HepG2 (cell line): ENCODE measurements around the gene PSMD5. TPM values are rescaled to one million over a fixed set of nuclear protein-coding genes. Genes with fewer than 3 reads are reported as not detected.

Experiments
- AKAP8 ChIP-seq: sonication (generic); formaldehyde crosslinking; IDR thresholded peaks from 2 replicates; pipeline ENCODE4 v1.5.1; 2020; ENCODE audit warnings: mild to moderate bottlenecking, missing genetic modification reagents
- BRD4 ChIP-seq: sonication (generic); formaldehyde crosslinking; IDR thresholded peaks from 2 replicates; pipeline ENCODE4 v1.4.0; 2020; ENCODE audit warnings: missing genetic modification reagents
- CREB3 ChIP-seq: sonication (generic); formaldehyde crosslinking; IDR thresholded peaks from 2 replicates; pipeline ENCODE4 v1.5.0; 2020; ENCODE audit warnings: missing genetic modification reagents
- HIVEP1 ChIP-seq: sonication (generic); formaldehyde crosslinking; IDR thresholded peaks from 2 replicates; pipeline ENCODE4 v1.4.0; 2020; ENCODE audit warnings: mild to moderate bottlenecking, missing genetic modification reagents
- KAT7 ChIP-seq: IDR thresholded peaks from 2 replicates; pipeline ENCODE4 v1.6.1; 2018; ENCODE audit warnings: borderline replicate concordance, missing compliant biosample characterization
- MAFF ChIP-seq: IDR thresholded peaks from 2 replicates; pipeline ENCODE4 v1.6.1; 2011; ENCODE audit warnings: low read depth, low read length, improper control_type of control experiment
- PHF21A ChIP-seq: sonication (generic); formaldehyde crosslinking; IDR thresholded peaks from 2 replicates; pipeline ENCODE4 v1.5.0; 2020; ENCODE audit warnings: mild to moderate bottlenecking, missing genetic modification reagents
- RBM22 ChIP-seq: fragments of 200-400 bp; formaldehyde crosslinking; optimal IDR thresholded peaks from 2 replicates; pipeline ENCODE3; 2017; ENCODE audit warnings: mild to moderate bottlenecking, low read length, moderate library complexity
- RORA ChIP-seq: sonication (generic); formaldehyde crosslinking; IDR thresholded peaks from 2 replicates; pipeline ENCODE4 v1.5.0; 2020; ENCODE audit warnings: mild to moderate bottlenecking, missing genetic modification reagents, moderate library complexity
- SMC3 ChIP-seq: IDR thresholded peaks from 2 replicates; pipeline ENCODE4 v1.6.1; 2011; ENCODE audit warnings: low read length, improper control_type of control experiment
- TCF7 ChIP-seq: sonication (generic); IDR thresholded peaks from 2 replicates; pipeline ENCODE4 v1.6.1; 2016; ENCODE audit warnings: antibody characterized with exemption, low read depth
- TGIF2 ChIP-seq: IDR thresholded peaks from 2 replicates; pipeline ENCODE4 v1.6.1; 2016; ENCODE audit warnings: control low read depth, missing compliant biosample characterization
- YEATS4 ChIP-seq: sonication (generic); formaldehyde crosslinking; IDR thresholded peaks from 2 replicates; pipeline ENCODE4 v1.4.0; 2020; ENCODE audit warnings: missing genetic modification reagents, borderline replicate concordance
- ZC3H13 ChIP-seq: sonication (generic); formaldehyde crosslinking; IDR thresholded peaks from 2 replicates; pipeline ENCODE4 v1.8.1; 2023; ENCODE audit warnings: mild to moderate bottlenecking, missing genetic modification reagents, moderate library complexity
- ZNF276 ChIP-seq: sonication (generic); formaldehyde crosslinking; IDR thresholded peaks from 2 replicates; pipeline ENCODE4 v1.4.0; 2020; ENCODE audit warnings: mild to moderate bottlenecking, low read depth, missing genetic modification reagents
- ZNF337 ChIP-seq: sonication (generic); formaldehyde crosslinking; IDR thresholded peaks from 2 replicates; pipeline ENCODE4 v1.5.1; 2020; ENCODE audit warnings: missing genetic modification reagents, low read depth, mild to moderate bottlenecking, borderline replicate concordance
- ZNF790 ChIP-seq: sonication (generic); formaldehyde crosslinking; IDR thresholded peaks from 2 replicates; pipeline ENCODE4 v1.8.0; 2022; ENCODE audit warnings: missing genetic modification reagents, mild to moderate bottlenecking, borderline replicate concordance
- polyA plus RNA-seq, 8 experiments: library from polyadenylated mRNA; depleted of rRNA in 3 of 8; stranded (reverse) in 7 of 8; unstranded in 1 of 8; fragments of >200 nt; fragmentation: Illumina TruSeq in 4 of 8; extraction: Trizol in 4 of 8; gene quantifications; 2 replicates each; pipeline versions ENCODE4 v1.2.1 to v1.2.3, GENCODE V29; 2011 to 2016; ENCODE audit warnings: low read depth in 4 of 8, missing spikeins in 1 of 8, mixed read lengths in 1 of 8; ENCODE audit not compliant: insufficient read depth in 1 of 8
- total RNA-seq, 5 experiments: library from RNA; depleted of rRNA; stranded (reverse); fragments of >200 nt; fragmentation: Illumina TruSeq; extraction: Trizol; gene quantifications; 2 replicates each; pipeline ENCODE4 v1.2.3, GENCODE V29; 2016; ENCODE audit warnings: low read depth in 1 of 5
- TF ChIP-seq, protein P1 (sequence below): sonication (generic); formaldehyde crosslinking; IDR thresholded peaks from 2 replicates; pipeline ENCODE4 v1.8.1; 2023; ENCODE audit warnings: mild to moderate bottlenecking, missing genetic modification reagents
- TF ChIP-seq, protein P2 (sequence below): sonication (generic); formaldehyde crosslinking; IDR thresholded peaks from 2 replicates; pipeline ENCODE4 v1.5.0; 2020; ENCODE audit warnings: mild to moderate bottlenecking, missing genetic modification reagents, borderline replicate concordance
- TF ChIP-seq, protein P3 (sequence below): sonication (generic); formaldehyde crosslinking; IDR thresholded peaks from 2 replicates; pipeline ENCODE4 v1.8.0; 2023; ENCODE audit warnings: mild to moderate bottlenecking, missing genetic modification reagents
- TF ChIP-seq, protein P4 (sequence below): sonication (generic); formaldehyde crosslinking; IDR thresholded peaks from 2 replicates; pipeline ENCODE4 v1.5.0; 2020; ENCODE audit warnings: missing genetic modification reagents

The PSMD5 gene
- total and polyA plus RNA-seq, 2 of the 13 experiments (the other 11 are each of a cell fraction or from before 2014, with no cell fraction given), result 12.7 to 18.1 TPM

DNA sequence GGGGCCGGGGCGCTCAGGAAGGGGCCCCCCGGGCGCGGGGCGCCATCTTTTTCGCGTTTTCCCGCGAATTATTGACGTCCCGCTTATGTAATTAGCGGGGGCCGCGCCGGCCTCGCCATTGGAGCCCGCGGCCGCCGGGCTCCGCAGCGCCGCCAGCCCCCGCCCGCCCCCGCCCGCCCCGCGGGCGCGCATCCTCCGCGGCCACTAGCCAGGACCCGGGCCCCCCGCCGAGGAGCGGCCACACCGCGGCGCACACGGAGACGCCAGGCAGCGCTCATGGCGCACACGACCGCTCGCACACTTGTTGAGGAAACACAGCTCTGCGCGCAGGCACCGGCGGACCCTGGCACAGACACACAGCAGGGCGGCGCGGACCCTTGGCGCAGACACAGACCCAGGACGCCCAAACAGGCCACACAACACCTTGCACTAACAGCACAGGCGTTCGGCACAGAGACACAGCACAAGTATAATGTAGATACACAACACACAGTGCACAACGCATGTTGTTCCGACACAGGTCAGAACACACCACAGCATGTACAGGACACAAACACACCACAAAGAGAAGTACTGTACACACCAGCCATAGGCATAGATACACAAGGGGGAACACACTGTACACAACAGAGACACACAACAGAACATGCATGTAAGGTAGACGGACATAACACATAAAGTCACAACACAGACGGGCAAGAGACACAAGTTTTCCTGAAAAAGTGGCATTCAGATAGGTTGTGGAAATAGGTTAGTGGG, 34.7 kb upstream of the PSMD5 start (continued):
- TF ChIP-seq, protein P1, sequence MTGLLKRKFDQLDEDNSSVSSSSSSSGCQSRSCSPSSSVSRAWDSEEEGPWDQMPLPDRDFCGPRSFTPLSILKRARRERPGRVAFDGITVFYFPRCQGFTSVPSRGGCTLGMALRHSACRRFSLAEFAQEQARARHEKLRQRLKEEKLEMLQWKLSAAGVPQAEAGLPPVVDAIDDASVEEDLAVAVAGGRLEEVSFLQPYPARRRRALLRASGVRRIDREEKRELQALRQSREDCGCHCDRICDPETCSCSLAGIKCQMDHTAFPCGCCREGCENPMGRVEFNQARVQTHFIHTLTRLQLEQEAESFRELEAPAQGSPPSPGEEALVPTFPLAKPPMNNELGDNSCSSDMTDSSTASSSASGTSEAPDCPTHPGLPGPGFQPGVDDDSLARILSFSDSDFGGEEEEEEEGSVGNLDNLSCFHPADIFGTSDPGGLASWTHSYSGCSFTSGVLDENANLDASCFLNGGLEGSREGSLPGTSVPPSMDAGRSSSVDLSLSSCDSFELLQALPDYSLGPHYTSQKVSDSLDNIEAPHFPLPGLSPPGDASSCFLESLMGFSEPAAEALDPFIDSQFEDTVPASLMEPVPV (CRISPR knock-in tag), result no peak
- TF ChIP-seq PHF21A (CRISPR knock-in tag) (peak; percentile 30; the same call in 1 of the 2 replicates), ZNF337 (CRISPR knock-in tag) (no peak), BRD4 (peak; percentile 64; the same call in 1 of the 2 replicates), CREB3 (no peak), TCF7 (no peak), MAFF (no peak), KAT7 (CRISPR knock-in tag) (no peak), ZNF276 (CRISPR knock-in tag) (no peak), YEATS4 (CRISPR knock-in tag) (peak; percentile 78; the same call in 1 of the 2 replicates), HIVEP1 (CRISPR knock-in tag) (no peak), AKAP8 (CRISPR knock-in tag) (0 out of 2 replicates have a peak, but pooled peaks have one; percentile 22), RORA (CRISPR knock-in tag) (no peak), ZC3H13 (peak; percentile 76), SMC3 (no peak), ZNF790 (CRISPR knock-in tag) (no peak), RBM22 (peak; percentile 12), TGIF2 (CRISPR knock-in tag) (peak; percentile 24; the same call in 1 of the 2 replicates)
- TF ChIP-seq, protein P2, sequence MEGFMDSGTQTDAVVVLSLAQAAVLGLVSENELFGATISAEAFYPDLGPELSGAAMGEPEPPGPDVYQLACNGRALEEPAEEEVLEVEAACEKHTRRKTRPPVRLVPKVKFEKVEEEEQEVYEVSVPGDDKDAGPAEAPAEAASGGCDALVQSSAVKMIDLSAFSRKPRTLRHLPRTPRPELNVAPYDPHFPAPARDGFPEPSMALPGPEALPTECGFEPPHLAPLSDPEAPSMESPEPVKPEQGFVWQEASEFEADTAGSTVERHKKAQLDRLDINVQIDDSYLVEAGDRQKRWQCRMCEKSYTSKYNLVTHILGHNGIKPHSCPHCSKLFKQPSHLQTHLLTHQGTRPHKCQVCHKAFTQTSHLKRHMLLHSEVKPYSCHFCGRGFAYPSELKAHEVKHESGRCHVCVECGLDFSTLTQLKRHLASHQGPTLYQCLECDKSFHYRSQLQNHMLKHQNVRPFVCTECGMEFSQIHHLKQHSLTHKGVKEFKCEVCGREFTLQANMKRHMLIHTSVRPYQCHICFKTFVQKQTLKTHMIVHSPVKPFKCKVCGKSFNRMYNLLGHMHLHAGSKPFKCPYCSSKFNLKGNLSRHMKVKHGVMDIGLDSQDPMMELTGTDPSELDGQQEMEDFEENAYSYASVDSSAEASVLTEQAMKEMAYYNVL, result 0 out of 2 replicates have a peak, but pooled peaks have one; percentile 29
- TF ChIP-seq, protein P3, sequence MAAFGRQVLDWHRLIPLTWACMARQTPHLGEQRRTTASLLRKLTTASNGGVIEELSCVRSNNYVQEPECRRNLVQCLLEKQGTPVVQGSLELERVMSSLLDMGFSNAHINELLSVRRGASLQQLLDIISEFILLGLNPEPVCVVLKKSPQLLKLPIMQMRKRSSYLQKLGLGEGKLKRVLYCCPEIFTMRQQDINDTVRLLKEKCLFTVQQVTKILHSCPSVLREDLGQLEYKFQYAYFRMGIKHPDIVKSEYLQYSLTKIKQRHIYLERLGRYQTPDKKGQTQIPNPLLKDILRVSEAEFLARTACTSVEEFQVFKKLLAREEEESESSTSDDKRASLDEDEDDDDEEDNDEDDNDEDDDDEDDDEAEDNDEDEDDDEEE (CRISPR knock-in tag), result no peak
- TF ChIP-seq, protein P4, sequence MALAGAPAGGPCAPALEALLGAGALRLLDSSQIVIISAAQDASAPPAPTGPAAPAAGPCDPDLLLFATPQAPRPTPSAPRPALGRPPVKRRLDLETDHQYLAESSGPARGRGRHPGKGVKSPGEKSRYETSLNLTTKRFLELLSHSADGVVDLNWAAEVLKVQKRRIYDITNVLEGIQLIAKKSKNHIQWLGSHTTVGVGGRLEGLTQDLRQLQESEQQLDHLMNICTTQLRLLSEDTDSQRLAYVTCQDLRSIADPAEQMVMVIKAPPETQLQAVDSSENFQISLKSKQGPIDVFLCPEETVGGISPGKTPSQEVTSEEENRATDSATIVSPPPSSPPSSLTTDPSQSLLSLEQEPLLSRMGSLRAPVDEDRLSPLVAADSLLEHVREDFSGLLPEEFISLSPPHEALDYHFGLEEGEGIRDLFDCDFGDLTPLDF (CRISPR knock-in tag), result peak; percentile 84
